ENCODE data around the gene MED16.

- TF ChIP-seq EZH2 (IDR thresholded peaks at IDR 0.05; ENCODE audit: borderline replicate concordance, low read depth, low read length, severe bottlenecking) (no peak), CTCF (IDR thresholded peaks at IDR 0.05; ENCODE audit: borderline replicate concordance, extremely low read depth, low read length, poor library complexity, severe bottlenecking) (no peak)
Observed at GRCh38 chr19:902093-902370, 9.0 kb upstream of the MED16 start.
